GM19372 (cell line): Measurements from ENCODE around the gene RALGPS1.

ENCODE experiments used
- ATAC-seq: cut with Tn5 transposase; IDR thresholded peaks from one replicate; pipeline ENCODE4 v1.9.1; 2021; ENCODE audit warnings: mild to moderate bottlenecking, low read depth, moderate library complexity; ENCODE audit not compliant: unreplicated experiment

The RALGPS1 gene

DNA sequence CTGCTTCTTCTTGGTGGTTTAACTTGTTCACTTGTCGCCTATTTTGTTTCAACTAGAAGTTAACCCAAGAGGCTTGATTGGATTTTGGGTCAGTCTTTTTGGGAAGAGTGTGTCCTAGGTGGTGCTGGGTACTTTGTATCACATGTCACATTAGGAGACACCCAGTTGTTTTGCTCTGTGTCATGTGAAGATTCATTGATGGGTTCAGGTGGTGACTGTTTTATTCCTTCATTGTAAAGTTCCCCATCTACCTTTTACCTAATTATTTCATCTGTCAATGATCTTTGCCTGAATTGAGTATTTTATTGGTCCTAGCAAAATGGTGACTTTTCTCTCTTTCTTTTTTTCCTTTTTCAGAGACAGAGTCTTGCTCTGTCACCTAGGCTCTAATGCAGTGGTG, 69.2 kb downstream of the RALGPS1 start:
- ATAC-seq: no peak

DNA sequence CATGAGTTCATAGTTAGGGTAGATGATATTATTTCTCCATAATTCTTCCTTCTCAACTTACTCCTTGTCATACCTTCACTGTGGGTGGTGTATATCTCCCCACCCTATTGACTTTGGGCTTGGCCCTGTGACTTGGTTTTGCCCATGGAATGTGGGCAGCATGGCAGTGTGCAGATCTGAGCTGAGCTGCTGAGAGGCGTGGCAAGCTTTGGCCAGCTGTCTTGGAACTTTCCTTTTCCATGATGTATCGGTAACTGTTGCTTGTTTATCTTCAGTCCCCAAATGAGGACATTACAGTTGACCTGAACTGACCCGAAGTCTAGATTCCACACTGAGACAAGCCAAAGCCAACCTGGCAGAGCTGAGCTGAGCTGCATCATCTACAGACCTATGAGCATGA, 70.4 kb downstream of the RALGPS1 start:
- ATAC-seq: no peak

DNA sequence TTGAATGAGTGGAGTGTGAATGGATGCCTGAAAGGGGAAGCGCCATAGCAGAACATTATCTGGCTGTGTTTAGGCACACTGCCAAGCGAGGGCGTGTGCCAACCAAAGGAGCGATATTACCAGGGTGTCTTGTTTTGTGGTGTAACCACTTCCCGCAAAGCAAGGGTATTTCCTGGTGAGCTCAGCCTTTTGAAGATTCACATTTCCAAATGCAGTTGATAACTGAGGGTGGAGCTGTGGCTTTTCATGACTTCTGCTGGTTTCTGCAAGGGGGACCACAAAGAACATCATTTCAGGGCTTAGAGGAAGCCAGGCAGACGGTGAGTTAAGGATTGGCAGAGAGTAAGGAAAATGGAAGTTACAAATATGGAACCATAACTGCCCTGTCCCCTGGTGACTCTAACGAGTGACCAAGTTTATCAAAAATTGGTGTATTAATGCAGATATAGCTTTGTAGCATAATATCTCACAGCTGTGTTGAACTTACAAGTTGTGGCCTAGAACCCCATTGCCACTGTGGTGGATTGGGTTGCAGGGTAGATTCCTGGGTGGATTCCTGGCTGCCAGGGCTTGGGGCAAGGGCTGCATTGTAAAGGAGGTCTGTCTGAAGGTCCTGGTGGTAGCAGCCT, 71.4 kb downstream of the RALGPS1 start:
- ATAC-seq: no peak

DNA sequence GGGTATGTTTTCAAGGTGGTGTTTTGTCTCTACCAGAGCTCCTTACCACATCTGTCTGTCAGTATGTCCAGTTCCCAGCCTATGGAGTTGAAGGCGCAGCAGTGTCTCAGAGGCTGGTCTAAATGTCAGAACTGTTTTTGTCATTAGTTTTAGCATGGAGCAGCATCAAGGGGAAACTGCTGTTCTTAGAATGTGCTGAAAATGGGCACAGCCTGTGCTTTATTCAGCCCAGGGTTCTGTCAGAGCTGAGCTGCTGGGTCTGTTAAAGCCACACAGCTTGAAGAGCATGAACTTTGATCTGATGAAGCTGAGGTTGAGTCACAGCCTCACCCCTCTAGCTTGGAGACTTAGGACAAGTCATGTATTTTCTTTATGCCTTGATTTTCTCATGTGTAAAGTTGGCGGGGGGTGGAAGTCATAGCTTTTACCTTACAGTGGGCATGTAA, 71.9 kb downstream of the RALGPS1 start:
- no peak for ATAC-seq

DNA sequence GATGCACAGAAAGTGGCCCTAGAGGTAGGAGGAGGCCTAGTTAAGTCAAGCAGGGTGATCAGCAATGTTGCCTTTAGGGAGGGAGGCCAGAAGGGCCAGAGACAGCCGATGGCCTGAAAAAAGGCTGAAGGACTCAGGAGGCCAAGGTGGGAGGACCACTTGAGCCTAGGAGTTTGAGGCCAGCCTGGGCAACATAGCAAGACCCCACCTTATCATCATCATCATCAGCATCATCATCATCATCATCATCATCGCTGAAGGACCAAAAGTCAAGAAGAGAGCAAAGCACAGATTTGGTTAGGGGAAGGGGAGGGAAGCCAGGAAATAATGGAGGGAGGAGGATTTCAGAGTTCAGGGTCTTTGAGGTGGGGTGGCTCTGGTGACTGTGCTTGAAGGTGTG, 74.3 kb downstream of the RALGPS1 start:
- ATAC-seq: no peak

DNA sequence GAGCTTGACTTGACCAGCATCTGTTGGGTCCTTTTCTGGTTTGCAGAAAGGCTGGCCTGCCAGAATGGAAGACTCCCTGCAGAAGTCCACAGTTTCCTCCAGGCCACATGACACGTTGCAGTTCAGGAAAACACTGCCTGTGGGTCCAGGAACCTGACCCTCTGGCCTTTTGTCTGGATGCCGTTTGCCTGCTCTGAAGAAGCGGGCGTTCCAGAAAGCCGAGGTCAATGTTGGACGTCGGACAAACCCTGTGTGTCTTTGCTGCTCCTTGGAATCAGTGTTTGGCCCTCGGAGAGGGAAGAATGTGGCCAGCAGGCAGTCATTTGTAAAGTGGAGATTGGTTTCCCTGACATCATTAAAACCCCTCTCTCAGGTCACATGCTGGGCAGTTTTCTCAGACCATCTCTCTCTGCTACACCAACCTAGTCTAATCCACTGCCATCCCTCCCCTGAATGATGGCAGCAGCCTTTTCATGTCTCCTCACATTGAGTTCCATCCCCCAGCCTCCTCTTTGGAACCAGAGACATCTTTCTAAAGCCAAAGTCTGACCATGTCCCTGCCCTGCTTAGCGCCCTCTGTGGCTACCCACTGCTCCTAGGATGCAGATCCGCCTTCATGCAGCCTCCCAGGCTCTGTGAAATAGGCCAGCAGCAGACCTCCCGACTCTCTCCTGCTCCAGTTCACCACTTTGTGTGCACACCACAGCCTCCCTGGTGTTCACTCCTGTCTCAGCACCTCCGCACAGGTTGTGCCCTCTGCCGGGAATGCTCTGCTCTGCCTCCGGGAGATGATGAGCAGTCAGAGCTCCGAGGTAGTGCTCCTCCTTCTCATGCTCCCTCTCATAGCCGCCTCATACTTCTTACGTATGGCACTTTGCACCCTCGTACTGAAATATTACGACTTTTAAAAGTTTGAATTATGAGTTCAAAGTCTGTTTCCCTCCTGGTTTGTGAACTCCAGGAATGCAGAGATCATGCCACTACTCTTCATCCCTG, 75.6 kb downstream of the RALGPS1 start:
- ATAC-seq: no peak

DNA sequence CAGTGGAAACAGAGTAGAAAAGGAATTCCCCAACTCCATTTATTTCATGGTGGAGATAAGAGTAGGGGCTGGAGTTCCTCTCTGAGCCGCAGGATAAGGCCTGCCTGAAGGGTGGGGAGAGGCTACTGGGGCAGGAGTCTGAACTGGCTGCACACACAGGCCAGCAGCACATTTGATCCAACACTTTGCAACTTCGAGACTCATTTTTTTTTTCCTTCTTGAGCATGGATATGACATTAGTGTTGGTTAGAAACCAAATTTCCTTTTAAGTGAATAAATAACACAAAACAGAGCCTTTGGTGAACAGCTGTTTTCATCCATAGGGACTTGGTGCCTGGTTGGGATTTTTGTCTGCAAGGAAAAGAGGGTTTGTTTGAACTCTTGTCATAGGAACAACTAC, 76.6 kb downstream of the RALGPS1 start:
- ATAC-seq: no peak

DNA sequence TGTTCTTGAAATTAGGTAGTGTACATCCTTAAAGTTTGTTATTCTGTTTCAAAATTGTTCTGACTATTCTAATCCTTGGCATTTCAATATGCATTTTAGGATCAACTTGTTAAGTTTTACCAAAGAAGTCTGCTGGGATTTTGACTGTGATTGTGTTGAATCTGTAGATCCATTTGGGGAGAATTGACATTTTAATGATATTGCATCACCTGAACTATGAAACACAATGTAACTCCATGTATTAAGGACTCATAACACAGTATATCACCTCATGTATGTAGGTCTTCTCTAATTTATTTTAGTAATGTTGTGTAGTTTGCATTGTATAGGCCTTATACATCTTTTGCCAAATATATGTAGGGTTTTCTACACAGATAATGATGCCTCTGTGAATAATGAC, 77.8 kb downstream of the RALGPS1 start:
- ATAC-seq: no peak

DNA sequence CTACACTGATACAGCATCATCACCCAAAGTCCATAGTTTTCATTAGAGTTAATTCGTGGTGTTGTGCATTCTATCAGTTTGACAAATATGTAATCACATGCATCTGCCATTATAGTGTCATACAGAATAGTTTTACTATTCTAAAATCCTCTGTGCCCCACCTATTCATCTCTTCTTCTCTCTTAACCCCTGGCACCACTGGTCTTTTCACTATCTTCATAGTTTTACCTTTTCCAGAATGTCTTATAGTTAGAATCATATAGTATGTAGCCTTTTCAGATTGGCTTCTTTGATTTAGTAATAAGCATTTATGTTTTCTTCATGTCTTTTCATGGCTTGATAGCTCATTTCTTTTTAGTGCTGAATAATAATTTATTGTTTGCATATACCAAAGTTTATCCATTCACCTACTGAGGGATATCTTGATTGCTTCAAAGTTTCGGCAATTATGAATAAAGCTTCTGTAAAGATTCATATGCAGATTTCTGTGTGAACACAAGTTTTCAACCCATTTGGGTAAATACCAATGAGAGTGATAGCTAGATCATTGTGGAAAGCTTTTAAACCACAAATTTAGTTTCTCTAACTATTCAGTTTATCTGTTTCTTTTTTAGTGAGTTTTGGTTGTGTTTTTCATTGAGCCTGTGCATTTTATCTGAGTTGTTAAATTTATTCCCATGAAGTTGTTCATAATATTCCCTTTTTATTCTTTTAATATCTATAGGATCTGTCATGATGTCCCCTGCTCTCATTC, 84.9 kb downstream of the RALGPS1 start:
- no peak for ATAC-seq

DNA sequence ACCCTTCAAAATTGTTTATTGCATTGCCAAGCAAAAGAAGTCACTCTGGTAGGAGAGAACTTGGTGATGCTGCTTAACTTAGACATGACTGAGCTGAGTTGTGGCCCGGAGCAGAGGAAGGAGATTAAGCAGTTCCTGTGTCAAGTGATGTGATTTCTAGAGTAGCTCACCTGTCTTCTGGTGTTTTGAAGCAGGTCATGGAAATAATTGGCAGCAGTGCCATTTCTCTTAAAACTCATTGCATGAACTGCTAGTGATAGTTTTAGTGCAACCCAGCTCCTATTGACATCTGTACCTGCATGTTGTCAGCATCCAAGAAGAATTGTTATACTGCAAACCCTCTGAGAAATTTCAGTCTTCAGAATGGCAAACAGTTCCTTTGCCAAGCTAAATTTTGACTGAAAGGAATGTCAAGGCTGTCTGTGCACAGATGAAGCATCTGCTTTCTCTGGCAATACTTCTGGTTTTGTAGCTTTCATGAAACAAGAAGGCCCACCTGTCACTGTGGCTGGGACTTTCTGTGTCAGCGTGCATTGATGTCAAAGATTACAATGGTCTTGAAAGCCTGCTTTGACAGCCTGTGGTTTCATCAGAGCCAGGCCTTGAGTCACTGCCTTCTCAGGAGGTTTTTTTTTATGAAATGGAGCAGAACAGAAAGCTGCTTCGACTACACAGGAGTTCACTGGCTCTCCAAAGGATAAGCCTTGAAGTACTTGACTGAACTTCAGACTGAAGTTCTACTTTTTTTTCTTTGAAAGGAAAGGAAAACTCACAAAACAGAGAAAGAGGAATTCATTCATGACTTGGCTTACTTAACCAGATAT, 90.6 kb downstream of the RALGPS1 start:
- ATAC-seq: peak; percentile 70

DNA sequence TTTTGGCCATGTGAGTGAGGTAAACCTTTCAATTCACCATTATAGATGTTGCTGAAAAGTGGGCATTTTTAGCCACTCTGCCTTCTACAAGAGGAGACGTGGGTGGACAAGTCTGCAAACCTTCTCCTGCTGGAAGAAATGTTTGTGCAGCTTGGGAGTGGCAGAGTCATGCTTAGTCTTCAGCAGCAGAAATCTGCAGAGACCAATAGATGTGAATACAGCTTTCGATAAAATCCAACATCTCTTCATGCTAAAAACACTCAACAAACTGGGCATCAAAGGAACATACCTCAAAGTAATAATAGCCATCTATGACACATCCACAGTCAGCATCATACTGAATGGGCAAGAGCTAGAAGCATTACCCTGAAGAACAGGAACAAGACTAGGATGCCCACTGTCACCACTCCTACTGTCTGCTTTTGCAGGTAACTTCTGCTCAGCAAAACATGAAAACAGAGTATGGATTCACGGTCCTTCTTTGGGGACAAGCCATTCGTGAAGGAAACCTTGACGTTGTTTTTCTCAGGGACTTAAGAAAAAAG, 91.3 kb downstream of the RALGPS1 start:
- ATAC-seq: peak; percentile 7

DNA sequence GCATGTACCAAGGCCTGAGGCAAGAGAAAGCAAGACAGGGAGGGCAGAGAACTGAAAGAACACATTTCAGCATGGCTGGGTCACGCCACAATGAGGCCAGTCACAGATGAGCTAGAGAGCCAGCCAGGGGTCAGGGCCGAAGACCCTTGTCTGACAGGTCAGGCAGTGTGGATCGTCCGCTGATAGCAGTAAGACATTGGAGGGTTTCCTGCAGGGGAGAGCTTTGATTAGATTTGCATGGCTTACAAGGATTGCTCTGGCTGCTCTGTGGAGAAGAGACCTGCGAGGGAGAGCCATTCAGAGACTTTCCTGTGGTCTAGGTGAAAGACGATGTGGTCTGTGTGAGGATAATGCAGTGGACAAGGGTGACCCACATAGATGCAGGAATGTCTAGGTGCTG, 93.1 kb downstream of the RALGPS1 start:
- no peak for ATAC-seq

DNA sequence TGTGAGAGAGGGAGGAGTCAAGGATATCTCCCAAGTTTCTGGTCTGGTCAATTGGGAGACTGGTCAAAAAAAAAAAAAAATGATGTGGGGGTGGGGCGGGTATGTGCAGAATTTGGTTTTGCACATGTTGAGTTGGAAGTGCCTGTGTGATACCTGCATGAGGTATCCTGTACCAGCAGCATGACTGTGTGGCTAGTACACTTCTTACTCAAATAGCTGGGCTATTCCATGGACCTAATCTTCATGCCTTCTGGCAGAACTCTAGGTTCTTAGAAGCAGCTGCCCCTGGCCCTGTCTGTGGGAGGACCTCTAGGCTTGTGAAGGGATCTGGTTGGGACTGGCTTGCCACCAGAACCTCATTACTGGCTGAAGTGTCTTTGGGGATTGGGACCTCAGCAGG, 93.5 kb downstream of the RALGPS1 start:
- no peak for ATAC-seq

DNA sequence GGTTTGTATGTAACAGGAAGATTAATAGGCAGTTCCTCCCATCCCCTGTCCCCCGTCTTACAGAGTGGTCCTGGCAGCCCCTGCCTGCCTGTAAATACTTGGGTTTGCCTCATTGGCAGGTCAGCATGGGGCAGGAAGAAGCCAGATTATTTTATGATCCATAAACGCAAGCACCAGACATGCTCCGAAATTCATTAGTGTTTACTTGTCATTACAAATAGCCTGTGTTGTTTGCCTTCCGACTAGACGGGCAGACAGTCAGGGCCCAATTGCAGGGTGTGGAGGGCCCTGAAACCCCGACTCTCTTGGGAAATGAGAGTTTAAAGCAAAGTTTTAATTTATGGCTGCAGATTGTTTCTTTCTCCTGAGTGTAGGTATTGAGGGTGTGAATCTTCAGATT, 97.2 kb downstream of the RALGPS1 start:
- ATAC-seq: no peak

DNA sequence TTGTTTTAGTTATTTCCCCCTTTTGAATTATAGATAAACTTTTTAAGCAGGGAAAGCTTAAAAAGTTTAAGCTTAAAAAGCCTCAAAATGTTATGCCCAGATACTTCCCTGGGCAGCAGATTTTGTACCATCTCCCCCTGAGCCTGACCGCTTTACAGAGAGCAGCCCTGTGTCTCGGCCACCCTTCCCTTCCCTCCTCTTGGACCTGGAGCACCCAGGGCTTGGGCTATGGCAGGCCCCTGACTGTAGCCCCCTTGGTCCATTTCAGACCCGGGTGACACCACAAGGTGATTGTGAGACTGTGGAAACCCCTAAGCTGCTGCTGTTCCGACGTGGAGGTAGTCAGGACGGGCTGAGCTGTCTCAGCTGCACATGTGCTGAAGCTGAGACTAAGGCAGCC, 97.7 kb downstream of the RALGPS1 start:
- no peak for ATAC-seq

DNA sequence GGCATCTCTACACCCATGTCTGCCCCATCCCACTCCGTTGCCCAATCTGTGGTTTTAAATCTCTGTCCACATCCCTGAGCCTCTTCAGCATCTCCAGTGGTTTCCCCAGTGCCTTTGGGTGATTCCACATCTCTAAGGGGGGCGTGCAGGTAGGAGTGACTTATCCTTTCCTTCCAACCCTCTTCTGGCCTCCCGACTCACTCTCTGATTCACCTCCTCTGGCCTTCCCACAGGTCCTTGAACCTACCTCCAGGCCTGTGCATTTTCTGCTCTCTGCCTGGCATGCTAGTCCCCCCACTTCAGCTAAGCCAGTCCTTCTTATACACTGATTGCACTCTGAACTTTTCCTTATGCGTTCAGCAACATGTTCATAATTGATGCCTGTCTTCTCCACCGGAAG, 99.0 kb downstream of the RALGPS1 start:
- no peak for ATAC-seq

DNA sequence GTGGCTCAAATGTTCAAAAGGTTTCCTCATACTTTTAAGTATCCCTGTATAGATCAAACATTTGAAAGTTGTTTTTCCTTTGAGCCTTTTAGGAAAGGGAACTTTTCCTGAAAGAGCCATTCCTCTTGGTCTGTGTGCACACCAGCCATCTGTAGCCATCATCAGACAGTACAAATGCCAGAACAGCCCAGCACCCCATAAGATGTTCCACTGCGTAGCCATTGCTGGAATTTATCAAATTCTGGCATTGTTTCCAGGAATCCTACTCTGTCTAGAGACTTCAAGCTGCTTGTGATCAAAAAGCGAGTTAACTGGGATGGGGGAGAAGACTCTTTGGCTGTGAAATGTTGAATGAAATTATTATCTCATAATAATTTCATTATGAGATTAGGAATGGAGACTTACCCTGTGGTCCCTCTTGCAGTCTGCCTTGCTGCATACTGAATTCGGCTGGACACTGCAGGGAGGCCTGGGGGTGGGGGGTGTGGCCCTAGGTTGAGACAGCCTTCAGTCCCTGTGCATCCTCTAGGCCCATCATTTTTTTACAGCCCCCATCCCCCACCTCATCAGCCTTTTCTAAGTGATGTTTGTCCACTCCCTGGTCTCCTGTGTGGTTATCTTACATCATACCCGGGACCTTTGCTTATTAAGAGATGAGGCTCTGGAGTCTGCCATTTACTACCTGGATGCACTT, 99.8 kb downstream of the RALGPS1 start:
- ATAC-seq: no peak

DNA sequence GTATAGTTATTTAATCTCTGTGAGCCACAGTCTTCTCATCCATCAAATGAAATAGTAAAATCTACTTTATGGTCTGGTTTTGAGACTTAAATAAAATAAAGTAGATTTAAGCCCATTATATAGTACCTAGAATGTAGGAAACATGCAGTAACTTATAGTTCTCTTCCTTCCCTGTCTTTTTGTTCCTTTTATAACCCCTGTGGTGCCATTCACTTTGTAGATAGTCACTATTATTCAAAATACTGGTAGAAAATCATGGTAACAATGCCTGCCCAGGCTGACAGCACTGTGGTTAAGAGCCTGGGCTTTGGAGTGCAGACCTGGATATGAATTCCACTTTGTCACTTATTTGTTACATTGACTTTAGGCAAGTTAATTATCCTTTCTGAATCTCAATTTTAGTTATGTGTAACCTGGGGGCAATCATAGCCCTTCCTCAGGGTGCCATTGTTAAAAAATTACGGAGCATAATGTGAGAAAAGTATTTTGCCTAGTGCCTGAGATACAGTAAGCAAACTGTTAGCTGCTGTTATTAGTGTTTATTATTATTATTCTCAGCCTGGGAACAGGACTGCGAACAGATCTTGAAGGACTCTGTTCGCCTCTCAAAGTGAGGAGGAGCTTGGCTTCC, 100.4 kb downstream of the RALGPS1 start:
- no peak for ATAC-seq

DNA sequence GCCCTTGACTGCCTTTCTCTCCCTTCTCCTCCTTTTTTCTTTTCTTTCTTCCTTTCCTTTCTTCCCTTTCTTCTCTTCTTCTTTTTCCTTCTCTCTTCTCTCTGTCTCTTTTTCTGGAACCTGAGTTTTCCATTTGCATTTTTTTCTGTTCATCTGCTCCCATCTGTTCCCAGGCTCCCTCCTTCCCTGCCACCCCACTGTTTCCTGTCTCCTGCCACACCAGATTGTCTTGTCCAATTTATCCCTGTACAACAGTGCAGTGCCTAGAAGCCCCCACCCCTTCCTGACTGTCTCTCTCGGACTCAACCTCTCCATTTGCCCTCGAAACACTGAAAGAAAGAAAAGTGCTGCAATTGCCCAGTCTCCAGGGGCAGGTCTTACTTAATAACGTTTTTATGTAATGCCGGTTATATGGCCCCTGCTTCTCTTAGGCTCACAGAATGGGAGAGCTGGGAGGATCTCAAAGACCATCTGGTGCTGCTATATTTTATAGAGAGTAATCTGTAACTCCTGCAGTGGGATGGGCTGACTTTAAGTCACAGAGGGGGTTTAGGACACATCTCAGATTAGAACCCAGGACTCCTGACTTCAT, 101.4 kb downstream of the RALGPS1 start:
- ATAC-seq: no peak
